Endothelial cell of umbilical vein (primary cell): ENCODE data around the gene BAX.

Experiments used
- MAX ChIP-seq: IDR thresholded peaks from 2 replicates; pipeline ENCODE4 v1.6.1; 2011; ENCODE audit not compliant: insufficient read depth, insufficient read length
- POLR2A ChIP-seq: IDR thresholded peaks from 2 replicates; pipeline ENCODE4 v1.6.1; 2012; ENCODE audit warnings: low read depth, mild to moderate bottlenecking, control low read depth, low read length

GRCh38 chr19:48933382-48933932, 21.2 kb upstream of the BAX start, which contains the start of gene DHDH:
- TF ChIP-seq POLR2A (no peak), MAX (no peak)
